GM06990 (cell line): ENCODE measurements around the gene FOXD1.

Source experiments
- DNase-seq: peaks from one replicate; pipeline ENCODE4 v3.0.0-alpha.2; 2011; ENCODE audit not compliant: insufficient read length; ENCODE audit errors: extremely low read depth
- H3K27me3 ChIP-seq: replicated peaks from 2 replicates; pipeline ENCODE4 v1.6.0; 2011; ENCODE audit warnings: low read length; ENCODE audit not compliant: control insufficient read depth, insufficient read depth
- H3K36me3 ChIP-seq: 2 replicates; pipeline ENCODE4 v1.5.1; 2011; ENCODE audit warnings: low read length; ENCODE audit not compliant: control insufficient read depth, insufficient read depth
- H3K4me3 ChIP-seq: replicated peaks from 2 replicates; pipeline ENCODE4 v1.5.1; 2011; ENCODE audit warnings: low read depth, mild to moderate bottlenecking, control low read depth, low read length
- CTCF ChIP-seq: IDR thresholded peaks from 2 replicates; pipeline ENCODE4 v1.5.1; 2011; ENCODE audit warnings: low read length, control low read depth, mild to moderate bottlenecking, inconsistent platforms; ENCODE audit not compliant: insufficient read depth, poor library complexity, severe bottlenecking

FOXD1 gene

DNA sequence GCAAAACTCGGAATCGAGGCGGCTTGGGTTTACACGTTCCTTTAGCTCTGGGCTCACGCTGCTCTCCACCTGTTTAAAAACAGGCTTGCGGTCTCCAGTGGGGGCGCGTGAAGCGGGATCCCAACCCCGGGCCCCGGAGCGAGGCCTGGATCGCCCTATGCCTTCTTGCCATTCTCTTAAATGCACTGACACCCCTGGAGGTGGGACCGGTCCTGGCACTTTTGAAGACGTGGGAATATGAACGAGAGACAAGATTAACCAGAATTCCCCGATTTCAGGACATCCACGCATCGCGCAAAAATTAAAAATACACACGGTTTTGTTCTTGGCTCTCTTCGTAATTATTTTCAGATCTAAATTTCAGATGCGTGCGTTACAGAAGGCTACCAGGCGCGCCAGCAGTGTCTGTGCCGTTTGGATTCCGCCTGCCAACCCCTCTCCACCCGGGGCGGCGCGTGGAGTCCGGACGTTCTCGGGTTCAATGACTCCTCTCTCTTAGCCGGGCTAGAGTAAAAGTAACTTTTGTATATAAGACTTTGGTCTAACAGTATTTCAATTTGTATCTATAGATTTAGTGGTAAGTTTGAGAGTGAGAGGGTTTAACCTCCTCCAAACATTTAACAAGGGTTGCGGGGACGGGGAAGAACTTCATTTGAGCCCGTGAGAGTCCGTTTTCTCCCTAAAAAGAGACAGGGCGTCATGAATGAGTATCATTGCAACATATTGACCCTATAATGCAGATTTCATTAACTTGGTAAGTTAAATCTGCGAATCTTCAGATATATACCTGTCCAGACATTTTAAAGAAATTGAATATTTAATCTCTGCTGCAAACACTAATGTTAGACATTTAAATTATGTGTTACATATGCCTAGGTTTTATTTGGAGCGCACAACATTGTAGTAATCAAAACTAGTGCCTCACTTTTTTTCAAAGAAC, 3.8 kb downstream of the FOXD1 start:
- no peak for DNase-seq
- Histone ChIP-seq H3K36me3 (no peaks in the 10 kb centered on the region), H3K27me3 (peaks cover 3% of the 10 kb centered on the region), H3K4me3 (no peak overlapping the region)
- TF ChIP-seq CTCF = no peak

- H3K4me3 ChIP-seq = no peak overlapping the region
- peaks cover 3% of the 10 kb centered on the region for H3K27me3 ChIP-seq
Observed at GRCh38 chr5:73443829-73444498, 4.6 kb downstream of the FOXD1 start.

DNA sequence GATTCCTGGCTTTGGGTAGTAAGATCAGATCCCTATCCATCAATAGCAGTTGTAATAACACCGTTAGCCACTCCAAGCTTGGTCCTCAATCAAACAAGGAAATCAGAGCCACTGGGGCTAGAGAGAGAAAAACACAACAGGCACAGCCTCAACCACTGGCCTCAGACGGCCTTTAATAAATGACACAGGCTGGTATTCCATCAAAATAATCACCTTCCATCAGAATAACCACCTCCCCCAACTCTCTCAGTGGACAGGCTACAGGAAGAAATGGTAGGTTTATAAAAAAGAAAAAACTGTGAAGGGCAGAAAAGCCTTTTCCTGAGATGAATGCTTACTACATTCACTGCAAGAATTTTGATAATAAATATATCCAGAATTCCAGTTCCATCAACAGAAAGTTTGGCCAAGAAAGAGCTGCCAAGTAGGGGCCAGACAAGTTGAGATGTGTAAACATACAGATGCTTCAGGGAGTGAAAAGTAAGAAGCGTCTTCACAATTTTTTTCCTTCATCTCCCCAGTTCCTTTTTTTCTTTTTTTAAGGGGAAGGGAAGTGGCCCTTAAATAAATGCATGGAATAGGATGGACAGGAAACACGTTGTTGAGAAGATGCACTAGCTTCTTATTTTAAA, 5.5 kb downstream of the FOXD1 start:
- peaks cover 2% of the 10 kb centered on the region for H3K27me3 ChIP-seq
- H3K4me3 ChIP-seq = no peak overlapping the region
- TF ChIP-seq CTCF = no peak

More at GRCh38 chr5:73443829-73444498, 4.6 kb downstream of the FOXD1 start:
- H3K36me3 ChIP-seq = no peaks in the 10 kb centered on the region
- no peak for TF ChIP-seq CTCF
- no peak for DNase-seq

DNA sequence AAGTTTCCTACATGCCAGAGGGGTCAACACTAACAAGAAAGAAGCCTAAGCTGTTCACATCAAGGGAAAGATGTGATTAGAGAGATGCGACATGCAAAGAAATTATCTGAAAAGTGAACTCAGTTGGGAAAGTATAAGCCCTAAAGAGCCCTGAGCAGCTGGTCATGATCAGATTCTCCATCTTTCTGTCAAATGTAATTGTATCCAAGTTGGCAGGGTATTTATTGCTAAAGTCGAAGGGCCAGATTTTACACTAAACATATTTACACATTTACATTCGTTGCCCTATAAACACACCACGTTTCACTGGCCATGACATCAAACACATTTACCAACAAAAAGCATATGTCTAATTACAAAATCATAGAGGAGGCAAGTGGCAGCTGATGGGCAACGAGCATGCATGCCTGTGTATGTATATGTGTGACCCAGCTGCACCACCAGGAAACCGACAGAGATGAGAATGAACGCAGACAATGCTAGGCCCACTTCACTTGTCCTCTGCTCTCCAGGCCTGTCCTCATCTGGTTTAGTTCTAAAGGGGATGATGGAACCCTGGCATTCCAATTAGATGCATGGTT, 6.3 kb downstream of the FOXD1 start:
- TF ChIP-seq CTCF = no peak
- Histone ChIP-seq H3K4me3 (no peak overlapping the region), H3K27me3 (peaks cover 2% of the 10 kb centered on the region), H3K36me3 (no peaks in the 10 kb centered on the region)
- DNase-seq = no peak

More for the DNA sequence above, 5.5 kb downstream of the FOXD1 start:
- no peaks in the 10 kb centered on the region for H3K36me3 ChIP-seq
- DNase-seq = no peak

DNA sequence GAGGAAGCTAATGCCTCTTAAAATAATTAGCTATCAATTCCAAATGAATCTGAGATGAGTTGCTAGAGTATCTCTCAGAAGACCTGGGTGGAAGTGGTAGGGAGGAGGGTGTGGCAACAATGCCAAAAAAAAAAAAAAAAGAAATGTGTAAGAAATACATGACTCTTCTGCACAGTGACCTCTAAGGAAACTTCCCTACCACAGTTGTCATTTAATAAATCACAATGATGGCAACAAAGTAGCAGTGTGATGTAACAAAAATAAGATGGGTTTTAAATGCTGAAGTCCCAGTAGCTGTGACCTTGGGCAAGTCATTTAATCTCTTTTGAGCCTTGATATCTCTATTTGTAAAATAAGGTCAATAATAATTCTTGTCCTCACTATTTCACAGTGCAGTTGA, 7.2 kb downstream of the FOXD1 start:
- no peak for TF ChIP-seq CTCF
- no peaks in the 10 kb centered on the region for H3K36me3 ChIP-seq
- no peak for DNase-seq
- H3K4me3 ChIP-seq = no peak overlapping the region
- H3K27me3 ChIP-seq = peaks cover 2% of the 10 kb centered on the region
